Measurements from ENCODE around the gene TCERG1L. TPM values are rescaled to one million over a fixed set of nuclear protein-coding genes. Genes with fewer than 3 reads are reported as not detected.

The TCERG1L gene
- total RNA-seq, 1 donor from 2014 or later: not detected

- H3K4me3 ChIP-seq: no peak overlapping the region
- no peak for TF ChIP-seq CTCF (IDR thresholded peaks at IDR 0.05)
- no peak for TF ChIP-seq POLR2A (IDR thresholded peaks at IDR 0.05)
- no peak for TF ChIP-seq POLR2AphosphoS5 (IDR thresholded peaks at IDR 0.05; ENCODE audit: insufficient read depth in 1 of 2, low read depth in 1 of 2)
- no peaks in the 10 kb centered on the region for H3K27me3 ChIP-seq
- no peak overlapping the region for H3K27ac ChIP-seq
- no peak for DNase-seq (ENCODE audit: extremely low spot score in 2 of 2)
- intact Hi-C loops (cut with DNase I): no loop called here
- no peaks in the 10 kb centered on the region for H3K9me3 ChIP-seq
- H3K4me1 ChIP-seq: peaks cover 17% of the 10 kb centered on the region
- H3K36me3 ChIP-seq: no peaks in the 10 kb centered on the region
Measured at GRCh38 chr10:131090761-131091661, 220.5 kb downstream of the TCERG1L start.

GRCh38 chr10:131089861-131090260 is 221.7 kb downstream of the TCERG1L start:
- TF ChIP-seq CTCF (IDR thresholded peaks at IDR 0.05) (no peak), POLR2A (IDR thresholded peaks at IDR 0.05) (no peak), POLR2AphosphoS5 (IDR thresholded peaks at IDR 0.05; ENCODE audit: insufficient read depth in 1 of 2, low read depth in 1 of 2) (no peak)
- H3K4me3 ChIP-seq: no peak overlapping the region
- H3K9me3 ChIP-seq: no peaks in the 10 kb centered on the region
- intact Hi-C loops (cut with DNase I): no loop called here
- H3K4me1 ChIP-seq: peaks cover 11% of the 10 kb centered on the region
- DNase-seq (ENCODE audit: extremely low spot score in 2 of 2): no peak
- H3K36me3 ChIP-seq: no peaks in the 10 kb centered on the region
- no peak overlapping the region for H3K27ac ChIP-seq
- H3K27me3 ChIP-seq: no peaks in the 10 kb centered on the region

GRCh38 chr10:131089150-131089549 is 222.4 kb downstream of the TCERG1L start:
- TF ChIP-seq CTCF (IDR thresholded peaks at IDR 0.05): no peak
- TF ChIP-seq POLR2AphosphoS5 (IDR thresholded peaks at IDR 0.05; ENCODE audit: insufficient read depth in 1 of 2, low read depth in 1 of 2): no peak
- no peak for TF ChIP-seq POLR2A (IDR thresholded peaks at IDR 0.05)
- Histone ChIP-seq H3K27me3 (no peaks in the 10 kb centered on the region), H3K4me1 (peaks cover 4% of the 10 kb centered on the region), H3K9me3 (no peaks in the 10 kb centered on the region), H3K27ac (no peak overlapping the region), H3K4me3 (no peak overlapping the region), H3K36me3 (no peaks in the 10 kb centered on the region)
- DNase-seq (ENCODE audit: extremely low spot score in 2 of 2): no peak
- intact Hi-C loops (cut with DNase I): no loop called here

DNA sequence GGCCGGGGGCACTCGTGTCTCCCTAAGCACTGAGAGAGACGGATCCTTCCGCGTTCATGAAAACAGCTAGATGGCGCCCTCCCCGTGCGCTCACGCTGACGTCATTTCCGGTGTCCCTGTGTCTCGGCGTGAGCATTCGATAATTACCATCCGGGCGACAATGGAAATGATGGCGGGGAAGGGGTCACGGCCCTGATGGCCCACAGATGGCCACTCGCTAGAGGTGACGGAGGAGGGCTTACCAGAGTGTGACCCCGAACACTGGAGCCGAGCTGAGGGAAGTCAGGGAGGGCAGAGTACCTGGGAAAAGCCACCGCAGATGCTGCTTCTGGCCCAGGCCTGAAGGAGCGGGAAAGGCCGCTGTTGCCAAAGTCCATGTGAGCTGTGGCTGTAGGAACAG is 222.9 kb downstream of the TCERG1L start:
- DNase-seq (ENCODE audit: extremely low spot score in 2 of 2): no peak
- Histone ChIP-seq H3K4me1 (no peaks in the 10 kb centered on the region), H3K27ac (no peak overlapping the region), H3K9me3 (no peaks in the 10 kb centered on the region), H3K4me3 (no peak overlapping the region), H3K36me3 (no peaks in the 10 kb centered on the region), H3K27me3 (no peaks in the 10 kb centered on the region)
- TF ChIP-seq CTCF (IDR thresholded peaks at IDR 0.05) (no peak), POLR2AphosphoS5 (IDR thresholded peaks at IDR 0.05; ENCODE audit: insufficient read depth in 1 of 2, low read depth in 1 of 2) (no peak), POLR2A (IDR thresholded peaks at IDR 0.05) (no peak)
- intact Hi-C loops (cut with DNase I): no loop called here
